22Rv1 (cell line): ENCODE results near the gene ITGB4.
A peak's percentile ranks its signal among the peaks of the same experiment; 100 is the strongest.

Experiments used
- H3K27ac ChIP-seq: fragments of 450-650 bp; 2 replicates; pipeline ENCODE4 v1.5.1; 2017
- CTCF ChIP-seq: fragments of 450-650 bp; IDR thresholded peaks from 2 replicates; pipeline ENCODE4 v1.5.1; 2017; ENCODE audit warnings: mild to moderate bottlenecking
- ZFX ChIP-seq: fragments of 450-650 bp; IDR thresholded peaks from 2 replicates; pipeline ENCODE4 v1.6.1; 2017; ENCODE audit warnings: antibody characterized with exemption, borderline replicate concordance

ITGB4 gene

DNA sequence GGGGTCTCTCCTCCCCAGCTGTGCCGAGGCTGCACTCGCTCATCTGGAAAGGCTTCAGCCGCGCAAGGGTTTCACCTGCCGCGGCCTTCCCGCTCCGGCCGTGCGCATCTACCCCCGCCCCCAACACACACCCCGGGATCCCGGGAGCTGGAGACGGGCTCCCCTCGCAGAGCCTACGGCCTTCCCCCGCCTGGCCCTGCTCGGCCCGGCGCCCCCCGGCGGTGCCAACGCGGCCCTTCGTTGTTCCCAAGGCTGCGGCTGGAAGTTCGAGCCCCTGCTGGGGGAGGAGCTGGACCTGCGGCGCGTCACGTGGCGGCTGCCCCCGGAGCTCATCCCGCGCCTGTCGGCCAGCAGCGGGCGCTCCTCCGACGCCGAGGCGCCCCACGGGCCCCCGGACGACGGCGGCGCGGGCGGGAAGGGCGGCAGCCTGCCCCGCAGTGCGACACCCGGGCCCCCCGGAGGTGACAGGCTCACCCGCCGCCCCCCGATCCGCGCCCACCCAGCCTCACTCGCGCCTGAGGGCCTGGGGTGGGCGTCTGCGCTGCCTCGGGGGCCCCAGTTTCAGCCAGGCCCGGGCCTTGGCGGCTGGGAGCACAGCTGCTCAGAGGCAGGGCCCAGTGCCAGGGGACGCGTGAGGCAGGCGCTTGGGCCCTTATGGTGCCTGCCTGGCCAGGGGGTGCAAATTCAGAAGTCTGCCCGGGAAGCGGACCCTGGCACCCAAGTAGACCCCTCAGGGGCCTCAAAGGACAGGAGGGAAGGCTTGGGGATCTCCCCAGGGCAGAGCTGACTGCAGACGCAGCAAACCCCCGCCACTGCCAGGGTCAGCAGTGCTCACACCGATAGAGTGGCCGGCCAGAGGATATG, 32.5 kb downstream of the ITGB4 start:
- TF ChIP-seq ZFX (no peak), CTCF (peak; percentile 98)
- H3K27ac ChIP-seq: peak overlapping the region; percentile 18; the same call in 1 of the 2 replicates

GRCh38 chr17:75754378-75755204, 33.3 kb downstream of the ITGB4 start:
- TF ChIP-seq CTCF (no peak), ZFX (no peak)
- 0 out of 2 replicates have a peak overlapping the region, but pooled peaks have one; percentile 18 for H3K27ac ChIP-seq

DNA sequence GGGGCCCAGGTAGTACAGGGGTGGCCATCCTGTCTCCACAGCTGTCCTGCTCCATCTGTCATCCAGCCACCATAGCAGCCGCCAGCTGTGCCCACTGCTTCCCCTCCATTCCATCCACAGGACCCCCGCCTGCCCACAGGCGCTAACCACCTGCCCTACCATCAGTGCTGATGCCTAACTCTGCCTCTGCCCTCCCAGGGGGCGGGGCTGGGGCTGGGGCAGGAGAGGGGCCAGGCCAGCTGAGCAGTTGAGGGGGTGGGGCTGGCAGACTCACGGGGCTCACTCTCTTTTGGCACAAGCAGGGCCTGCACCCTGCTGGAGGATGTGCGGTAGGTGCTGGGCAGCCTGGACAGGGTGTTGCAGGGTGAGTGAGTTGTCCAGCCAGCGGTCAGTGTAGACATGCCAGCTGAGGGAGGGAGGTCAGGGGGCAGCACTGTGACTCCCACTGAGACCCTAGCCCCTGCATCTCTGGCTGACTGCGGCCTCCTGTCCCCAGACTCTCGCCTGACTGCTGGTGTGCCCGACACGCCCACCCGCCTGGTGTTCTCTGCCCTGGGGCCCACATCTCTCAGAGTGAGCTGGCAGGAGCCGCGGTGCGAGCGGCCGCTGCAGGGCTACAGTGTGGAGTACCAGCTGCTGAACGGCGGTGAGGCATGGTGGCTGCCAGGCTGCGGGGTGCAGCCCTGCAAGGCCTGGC, 34.1 kb downstream of the ITGB4 start:
- H3K27ac ChIP-seq: no peak overlapping the region
- TF ChIP-seq ZFX: no peak
- TF ChIP-seq CTCF: no peak

GRCh38 chr17:75755990-75756389, 34.7 kb downstream of the ITGB4 start:
- H3K27ac ChIP-seq: no peak overlapping the region
- TF ChIP-seq ZFX: no peak
- no peak for TF ChIP-seq CTCF

DNA sequence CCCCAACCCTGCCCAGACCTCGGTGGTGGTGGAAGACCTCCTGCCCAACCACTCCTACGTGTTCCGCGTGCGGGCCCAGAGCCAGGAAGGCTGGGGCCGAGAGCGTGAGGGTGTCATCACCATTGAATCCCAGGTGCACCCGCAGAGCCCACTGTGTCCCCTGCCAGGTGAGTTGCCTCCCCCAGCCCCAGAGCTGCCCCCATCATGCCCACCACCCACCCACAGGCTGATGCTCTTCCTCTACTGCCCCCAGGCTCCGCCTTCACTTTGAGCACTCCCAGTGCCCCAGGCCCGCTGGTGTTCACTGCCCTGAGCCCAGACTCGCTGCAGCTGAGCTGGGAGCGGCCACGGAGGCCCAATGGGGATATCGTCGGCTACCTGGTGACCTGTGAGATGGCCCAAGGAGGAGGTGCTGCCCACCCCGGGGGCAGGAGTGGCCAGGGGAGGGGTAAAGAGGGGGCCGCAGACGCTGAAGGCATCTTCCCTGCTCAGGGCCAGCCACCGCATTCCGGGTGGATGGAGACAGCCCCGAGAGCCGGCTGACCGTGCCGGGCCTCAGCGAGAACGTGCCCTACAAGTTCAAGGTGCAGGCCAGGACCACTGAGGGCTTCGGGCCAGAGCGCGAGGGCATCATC, 35.3 kb downstream of the ITGB4 start:
- no peak overlapping the region for H3K27ac ChIP-seq
- no peak for TF ChIP-seq ZFX
- TF ChIP-seq CTCF: no peak

DNA sequence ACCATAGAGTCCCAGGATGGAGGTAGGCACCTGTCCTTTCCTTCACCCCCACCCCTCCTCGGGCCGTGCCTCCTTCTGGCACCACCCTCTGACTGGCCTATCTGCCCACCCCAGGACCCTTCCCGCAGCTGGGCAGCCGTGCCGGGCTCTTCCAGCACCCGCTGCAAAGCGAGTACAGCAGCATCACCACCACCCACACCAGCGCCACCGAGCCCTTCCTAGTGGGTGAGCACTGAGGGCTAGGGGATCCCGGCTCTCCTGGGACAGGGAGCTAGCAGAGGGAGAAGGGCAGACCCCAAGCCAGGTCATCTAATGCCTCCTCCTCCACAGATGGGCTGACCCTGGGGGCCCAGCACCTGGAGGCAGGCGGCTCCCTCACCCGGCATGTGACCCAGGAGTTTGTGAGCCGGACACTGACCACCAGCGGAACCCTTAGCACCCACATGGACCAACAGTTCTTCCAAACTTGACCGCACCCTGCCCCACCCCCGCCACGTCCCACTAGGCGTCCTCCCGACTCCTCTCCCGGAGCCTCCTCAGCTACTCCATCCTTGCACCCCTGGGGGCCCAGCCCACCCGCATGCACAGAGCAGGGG, 35.9 kb downstream of the ITGB4 start:
- no peak overlapping the region for H3K27ac ChIP-seq
- TF ChIP-seq CTCF: no peak
- no peak for TF ChIP-seq ZFX
